H1 (cell line): ENCODE results near the gene ZDHHC9. TPM values are rescaled to one million over a fixed set of nuclear protein-coding genes. Genes with fewer than 3 reads are reported as not detected.

ENCODE experiments used
- CTCF ChIA-PET: fragments of 300-600 bp; sonication (Branson Sonifier 250); formaldehyde crosslinking; loops from one replicate; lab custom pipeline; 2021; ENCODE audit not compliant: partially characterized antibody; lab: Charles Lee
- POLR2A ChIA-PET: fragments of 300-600 bp; sonication (Branson Sonifier 250); formaldehyde crosslinking; loops from one replicate; lab custom pipeline; 2021; ENCODE audit warnings: inconsistent platforms; ENCODE audit not compliant: partially characterized antibody; lab: Charles Lee
- DNase-seq, 2 experiments: peaks; one replicate each; pipeline versions ENCODE4 v3.0.0 to v3.0.0-alpha.2; 2010 to 2022; ENCODE audit warnings: low spot score in 2 of 2, low read depth in 1 of 2, mixed read lengths in 1 of 2
- FAIRE-seq: peaks from 2 replicates; lab custom pipeline; 2011; peaks lifted over from hg19 to GRCh38; lab: Jason Lieb, UNC
- H2AFZ ChIP-seq: 2 replicates; pipeline ENCODE4 v1.8.1; 2012; ENCODE audit warnings: low read length, inconsistent platforms
- H2AK5ac ChIP-seq: 2 replicates; pipeline ENCODE4 v1.6.1; 2013; ENCODE audit warnings: low read depth, low read length
- H2BK120ac ChIP-seq: replicated peaks from 2 replicates; pipeline ENCODE3; 2013; ENCODE audit warnings: low read depth, low read length, inconsistent platforms
- H2BK12ac ChIP-seq: 2 replicates; pipeline ENCODE4 v1.6.1; 2013; ENCODE audit warnings: low read depth, low read length
- H2BK15ac ChIP-seq: 2 replicates; pipeline ENCODE4 v1.6.1; 2013; ENCODE audit warnings: low read length
- H2BK20ac ChIP-seq: 2 replicates; pipeline ENCODE4 v1.6.1; 2013; ENCODE audit warnings: low read length
- H2BK5ac ChIP-seq: 2 replicates; pipeline ENCODE4 v1.6.1; 2013; ENCODE audit warnings: low read depth, low read length
- H3K14ac ChIP-seq: 2 replicates; pipeline ENCODE4 v1.6.1; 2013; ENCODE audit warnings: inconsistent platforms; ENCODE audit not compliant: insufficient read length
- H3K18ac ChIP-seq: 2 replicates; pipeline ENCODE4 v1.6.1; 2013; ENCODE audit warnings: low read length; ENCODE audit errors: extremely low read depth
- H3K23ac ChIP-seq: 2 replicates; pipeline ENCODE4 v1.6.1; 2013; ENCODE audit warnings: inconsistent platforms; ENCODE audit not compliant: insufficient read length
- H3K23me2 ChIP-seq: 2 replicates; pipeline ENCODE4 v1.6.1; 2013; ENCODE audit warnings: low read depth, low read length
- H3K27ac ChIP-seq: 2 replicates; pipeline ENCODE4 v1.6.1; 2011; ENCODE audit warnings: low read depth, low read length, inconsistent platforms
- H3K27me3 ChIP-seq, 4 experiments: replicated peaks in 1 of 4; 1 replicate in 1 of 4; 2 replicates in 3 of 4; pipeline versions ENCODE4 v1.6.1 to v1.8.1; 2011 to 2013; ENCODE audit warnings: low read length in 3 of 4, mild to moderate bottlenecking in 3 of 4, inconsistent platforms in 2 of 4, mixed read lengths in 2 of 4, moderate library complexity in 1 of 4; ENCODE audit not compliant: control insufficient read depth in 3 of 4, insufficient read depth in 3 of 4; ENCODE audit errors: extremely low read depth in 1 of 4
- H3K36me3 ChIP-seq, 4 experiments: 2 replicates each; pipeline versions ENCODE4 v1.6.1 to v1.8.1; 2011 to 2013; ENCODE audit warnings: mild to moderate bottlenecking in 4 of 4, low read length in 3 of 4, moderate library complexity in 2 of 4, control low read depth in 1 of 4, inconsistent platforms in 1 of 4; ENCODE audit not compliant: insufficient read depth in 4 of 4, control insufficient read depth in 2 of 4
- H3K4ac ChIP-seq: replicated peaks from 2 replicates; pipeline ENCODE3; 2013; ENCODE audit warnings: low read length, low read depth, mixed read lengths, inconsistent platforms; ENCODE audit not compliant: insufficient read length
- H3K4me1 ChIP-seq, 4 experiments: replicated peaks in 1 of 4; 1 replicate in 1 of 4; 2 replicates in 3 of 4; pipeline versions ENCODE4 v1.6.1 to v1.8.1; 2011 to 2013; ENCODE audit warnings: low read length in 3 of 4, inconsistent platforms in 2 of 4, mixed read lengths in 1 of 4; ENCODE audit not compliant: insufficient read depth in 4 of 4, control insufficient read depth in 3 of 4
- H3K4me2 ChIP-seq, 2 experiments: 2 replicates each; pipeline versions ENCODE4 v1.6.1 to v1.8.1; 2011 to 2013; ENCODE audit warnings: low read depth in 2 of 2, low read length in 2 of 2, control low read depth in 1 of 2, inconsistent platforms in 1 of 2, mild to moderate bottlenecking in 1 of 2; ENCODE audit not compliant: insufficient read depth in 1 of 2
- H3K4me3 ChIP-seq, 4 experiments: fragments of 200-600, 300-600 bp in 1 of 4; sonication (generic), shearing (Covaris generic), sonication (Bioruptor Twin) in 1 of 4; 2 replicates each; pipeline versions ENCODE4 v1.5.1 to v1.8.1; 2011 to 2016; ENCODE audit warnings: low read length in 4 of 4, low read depth in 3 of 4, control low read depth in 2 of 4, inconsistent platforms in 2 of 4, mild to moderate bottlenecking in 2 of 4, mixed read lengths in 1 of 4, moderate library complexity in 1 of 4; ENCODE audit not compliant: insufficient read depth in 2 of 4; ENCODE audit errors: extremely low read depth in 1 of 4
- H3K56ac ChIP-seq: replicated peaks from 2 replicates; pipeline ENCODE3; 2013; ENCODE audit warnings: low read depth, mild to moderate bottlenecking, mixed read lengths, low read length, inconsistent platforms; ENCODE audit not compliant: insufficient read length
- H3K79me1 ChIP-seq: 2 replicates; pipeline ENCODE4 v1.6.1; 2013; ENCODE audit warnings: low read depth, low read length, control low read depth
- H3K79me2 ChIP-seq, 2 experiments: 2 replicates each; pipeline versions ENCODE4 v1.6.1 to v1.8.1; 2012 to 2013; ENCODE audit warnings: low read length in 2 of 2, mild to moderate bottlenecking in 2 of 2, inconsistent platforms in 1 of 2; ENCODE audit not compliant: insufficient read depth in 2 of 2, control insufficient read depth in 1 of 2
- H3K9ac ChIP-seq, 4 experiments: replicated peaks in 1 of 4; 1 replicate in 1 of 4; 2 replicates in 3 of 4; pipeline versions ENCODE4 v1.6.1 to v1.8.1; 2011 to 2013; ENCODE audit warnings: low read depth in 3 of 4, low read length in 3 of 4, control low read depth in 2 of 4, mild to moderate bottlenecking in 2 of 4, moderate library complexity in 2 of 4, inconsistent platforms in 1 of 4; ENCODE audit errors: extremely low read depth in 1 of 4
- H3K9me3 ChIP-seq, 2 experiments: 2 replicates each; pipeline versions ENCODE4 v1.6.1 to v1.8.1; 2012 to 2013; ENCODE audit warnings: mild to moderate bottlenecking in 2 of 2, moderate library complexity in 2 of 2, control low read depth in 1 of 2, inconsistent platforms in 1 of 2, low read depth in 1 of 2, low read length in 1 of 2, mixed read lengths in 1 of 2; ENCODE audit not compliant: insufficient read depth in 2 of 2
- H4K20me1 ChIP-seq, 2 experiments: replicated peaks in 1 of 2; 2 replicates each; pipeline versions ENCODE3 to v1.8.1; 2011 to 2013; ENCODE audit warnings: inconsistent platforms in 2 of 2, low read length in 2 of 2, mild to moderate bottlenecking in 1 of 2; ENCODE audit not compliant: insufficient read depth in 2 of 2, control insufficient read depth in 1 of 2
- H4K5ac ChIP-seq: 2 replicates; pipeline ENCODE4 v1.6.1; 2013; ENCODE audit warnings: low read length, low read depth, mixed read lengths, inconsistent platforms; ENCODE audit not compliant: insufficient read length
- H4K8ac ChIP-seq: 2 replicates; pipeline ENCODE4 v1.8.0; 2013; ENCODE audit warnings: mild to moderate bottlenecking, moderate library complexity, low read length, inconsistent platforms; ENCODE audit not compliant: insufficient read depth; ENCODE audit errors: extremely low read depth
- H4K91ac ChIP-seq: replicated peaks from 2 replicates; pipeline ENCODE3; 2013; ENCODE audit warnings: low read length, mixed read lengths, inconsistent platforms; ENCODE audit not compliant: insufficient read length
- CREB1 ChIP-seq: IDR thresholded peaks from 2 replicates; pipeline ENCODE4 v1.6.1; 2012; ENCODE audit warnings: inconsistent platforms
- RAD21 ChIP-seq, 2 experiments: IDR thresholded peaks in 1 of 2; conservative IDR thresholded peaks in 1 of 2; 2 replicates each; pipeline ENCODE4 v1.6.1; 2011; ENCODE audit warnings: low read depth in 2 of 2, low read length in 2 of 2, improper control_type of control experiment in 1 of 2, inconsistent platforms in 1 of 2, mild to moderate bottlenecking in 1 of 2, moderate library complexity in 1 of 2
- SUZ12 ChIP-seq: fragments of 200-600 bp; sonication (generic); IDR thresholded peaks from 2 replicates; pipeline ENCODE4 v1.6.1; 2012; ENCODE audit warnings: mild to moderate bottlenecking, inconsistent platforms, low read length, moderate library complexity, mixed read lengths
- USF2 ChIP-seq: IDR thresholded peaks from 2 replicates; pipeline ENCODE4 v1.6.1; 2011; ENCODE audit warnings: low read length, improper control_type of control experiment
- whole genome bisulfite sequencing, 2 experiments: shearing (Covaris generic) in 1 of 2; methylation state at CpG; one replicate each; pipeline versions ENCODE4 v1.1.6 to v1.1.7; 2013 to 2015; ENCODE audit warnings: low lambda C conversion rate in 2 of 2, mixed read lengths in 2 of 2, inconsistent platforms in 1 of 2, low coverage in 1 of 2, missing lambda C conversion rate in 1 of 2; ENCODE audit not compliant: insufficient replicate concordance in 2 of 2, insufficient coverage in 1 of 2, insufficient read length in 1 of 2; ENCODE audit errors: extremely low coverage in 1 of 2, missing lambda C conversion rate in 1 of 2; 5-methylcytosine and 5-hydroxymethylcytosine counted together
- polyA plus RNA-seq, 7 experiments: library from polyadenylated mRNA; depleted of rRNA in 3 of 7; stranded (reverse) in 5 of 7; unstranded in 2 of 7; fragments of >200 nt in 5 of 7; fragments of 200-250 nt in 2 of 7; gene quantifications; 1 replicate in 5 of 7; 2 replicates in 1 of 7; 4 replicates in 1 of 7; pipeline versions ENCODE4 v1.2.1 to v1.2.3, GENCODE V29; 2011 to 2013; ENCODE audit warnings: missing spikeins in 2 of 7, mixed read lengths in 2 of 7
- total RNA-seq: library from RNA; stranded (reverse); fragmentation: NEBNext Ultra II Directional; extraction: Animal tissue kit (Norgen Biotek cat#: 25700); gene quantifications from 2 replicates; pipeline ENCODE4 v1.2.1, GENCODE V29; 2021
- TF ChIP-seq, protein P1 (sequence below), 3 experiments: IDR thresholded peaks; 1 replicate in 2 of 3; 2 replicates in 1 of 3; pipeline versions ENCODE4 v1.5.1 to v1.6.1; 2011; ENCODE audit warnings: low read length in 3 of 3, mild to moderate bottlenecking in 3 of 3, inconsistent platforms in 2 of 3, low read depth in 1 of 3, moderate library complexity in 1 of 3; ENCODE audit not compliant: insufficient read depth in 1 of 3; ENCODE audit errors: control extremely low read depth in 1 of 3

The ZDHHC9 gene
- total and polyA plus RNA-seq, 2 of the 8 experiments (the other 6 are each of a cell fraction or from before 2014, with no cell fraction given), result 18.1 to 28.3 TPM

DNA sequence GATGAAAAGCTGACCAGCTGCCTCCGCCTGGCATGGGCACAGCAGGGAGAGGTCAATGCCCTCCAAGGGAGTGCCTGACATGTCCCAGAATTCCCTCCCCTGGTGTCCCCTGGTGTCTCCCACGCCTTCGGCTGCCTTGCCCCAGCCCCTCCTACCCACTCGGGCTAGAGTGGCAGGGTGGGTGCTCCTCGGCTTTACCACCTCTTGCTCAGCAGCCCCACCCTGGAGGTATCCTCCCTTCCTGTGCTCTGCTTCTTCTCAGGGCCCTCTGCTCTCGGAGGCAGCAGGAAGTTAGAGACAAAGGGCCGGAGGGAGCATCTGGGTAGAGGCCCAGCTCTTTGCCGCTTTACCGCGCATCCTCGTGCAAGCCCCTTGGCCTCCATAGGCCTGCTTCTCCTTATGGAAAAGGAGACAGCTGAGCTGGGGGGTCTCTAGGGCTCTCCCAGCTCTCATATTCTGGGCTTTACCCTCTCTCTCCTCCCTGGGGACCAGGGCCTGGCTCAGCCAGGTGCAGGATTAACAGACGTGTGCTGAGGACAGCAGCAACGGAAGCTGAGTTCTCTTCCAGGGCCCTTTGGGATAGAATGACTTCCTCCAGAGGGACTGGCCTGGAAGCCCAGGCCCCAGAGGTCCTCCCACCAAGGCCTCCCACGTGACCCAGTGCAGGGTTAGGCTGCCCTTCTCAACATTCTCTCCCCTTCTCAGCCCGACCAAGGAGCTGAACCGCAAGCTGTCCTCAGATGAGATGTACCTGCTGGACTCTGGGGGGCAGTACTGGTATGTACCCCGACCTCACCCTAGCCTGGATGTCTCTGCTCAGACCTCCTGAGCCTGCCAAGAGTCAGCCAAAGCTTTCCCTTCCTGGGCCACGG is 87.7 kb downstream of the ZDHHC9 start:
- Histone ChIP-seq H3K23me2 (no peaks in the 10 kb centered on the region), H4K91ac (no peak overlapping the region), H3K4ac (no peak overlapping the region), H3K14ac (no peak overlapping the region), H4K5ac (no peak overlapping the region), H2AFZ (0 out of 2 replicates have a peak overlapping the region, but pooled peaks have one; percentile 44), H2BK12ac (no peak overlapping the region), H3K4me1 (no peaks in the 10 kb centered on the region), H3K79me2 (no peaks in the 10 kb centered on the region), H3K23ac (no peak overlapping the region), H2BK15ac (no peak overlapping the region), H2BK120ac (no peak overlapping the region), H3K79me1 (no peaks in the 10 kb centered on the region), H3K18ac (no peak overlapping the region), H3K9me3 (no peaks in the 10 kb centered on the region), H3K36me3 (no peaks in the 10 kb centered on the region), H3K27me3 (no peaks in the 10 kb centered on the region), H2BK20ac (no peak overlapping the region), H4K8ac (no peak overlapping the region; the same call in 1 of the 2 replicates), H4K20me1 (no peaks in the 10 kb centered on the region), H3K4me2 (no peak overlapping the region), H3K27ac (no peak overlapping the region), H3K56ac (no peak overlapping the region), H3K9ac (no peak overlapping the region), H2AK5ac (no peak overlapping the region), H2BK5ac (no peak overlapping the region), H3K4me3 (no peak overlapping the region)
- TF ChIP-seq USF2 (peak; percentile 63), SUZ12 (no peak), RAD21 (IDR thresholded peaks at IDR 0.05 in 1 of 2, conservative IDR thresholded peaks at IDR 0.05 in 1 of 2; ENCODE audit: low read depth in 2 of 2, low read length in 2 of 2) (peak; percentile 59 to 67), CREB1 (no peak)
- TF ChIP-seq, protein P1, sequence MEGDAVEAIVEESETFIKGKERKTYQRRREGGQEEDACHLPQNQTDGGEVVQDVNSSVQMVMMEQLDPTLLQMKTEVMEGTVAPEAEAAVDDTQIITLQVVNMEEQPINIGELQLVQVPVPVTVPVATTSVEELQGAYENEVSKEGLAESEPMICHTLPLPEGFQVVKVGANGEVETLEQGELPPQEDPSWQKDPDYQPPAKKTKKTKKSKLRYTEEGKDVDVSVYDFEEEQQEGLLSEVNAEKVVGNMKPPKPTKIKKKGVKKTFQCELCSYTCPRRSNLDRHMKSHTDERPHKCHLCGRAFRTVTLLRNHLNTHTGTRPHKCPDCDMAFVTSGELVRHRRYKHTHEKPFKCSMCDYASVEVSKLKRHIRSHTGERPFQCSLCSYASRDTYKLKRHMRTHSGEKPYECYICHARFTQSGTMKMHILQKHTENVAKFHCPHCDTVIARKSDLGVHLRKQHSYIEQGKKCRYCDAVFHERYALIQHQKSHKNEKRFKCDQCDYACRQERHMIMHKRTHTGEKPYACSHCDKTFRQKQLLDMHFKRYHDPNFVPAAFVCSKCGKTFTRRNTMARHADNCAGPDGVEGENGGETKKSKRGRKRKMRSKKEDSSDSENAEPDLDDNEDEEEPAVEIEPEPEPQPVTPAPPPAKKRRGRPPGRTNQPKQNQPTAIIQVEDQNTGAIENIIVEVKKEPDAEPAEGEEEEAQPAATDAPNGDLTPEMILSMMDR (IDR thresholded peaks at IDR 0.05; ENCODE audit: control extremely low read depth in 1 of 3, insufficient read depth in 1 of 3, low read depth in 1 of 3, low read length in 3 of 3), result peak in 2 of 3 experiments; percentile 39 to 65; a peak in 2 of 4 replicates
- ChIA-PET POLR2A (interaction anchor here (0.9 to 1.0 kb wide), 2 partner anchors 12 to 23 kb away, joined by 3 read pairs; no protein-coding TSS in a partner anchor), CTCF (interaction anchor here (0.7 to 5.7 kb wide), 28 partner anchors 8 to 162 kb away, joined by 3 to 48 read pairs (median 4); no protein-coding TSS in a partner anchor)
- WGBS, 2 experiments, result 74% methylated on average over 12 of the region's 18 CpGs; no CpG with 5 or more reads in 1 of the 2 experiments
- no peak for DNase-seq
- FAIRE-seq, result peak; percentile 92
